Left ventricle myocardium inferior (tissue), 1 donor: ENCODE measurements around the gene ADNP. TPM values are rescaled to one million over a fixed set of nuclear protein-coding genes. Genes with fewer than 3 reads are reported as not detected.
A peak's percentile ranks its signal among the peaks of the same experiment; 100 is the strongest.

Source experiments
- DNase-seq: peaks from one replicate; pipeline ENCODE4 v3.0.0-alpha.2; 2020
- H3K27ac ChIP-seq: fragments of 200-600 bp; replicated peaks from 2 replicates; pipeline ENCODE4 v1.8.0; 2021
- H3K27me3 ChIP-seq: fragments of 200-600 bp; 2 replicates; pipeline ENCODE4 v1.8.0; 2021; ENCODE audit warnings: low read depth
- H3K36me3 ChIP-seq: fragments of 200-600 bp; 2 replicates; pipeline ENCODE4 v1.8.0; 2021
- H3K4me1 ChIP-seq: fragments of 200-600 bp; 2 replicates; pipeline ENCODE4 v1.8.0; 2021
- H3K4me3 ChIP-seq: fragments of 200-600 bp; 2 replicates; pipeline ENCODE4 v1.8.0; 2021; ENCODE audit warnings: mild to moderate bottlenecking, moderate library complexity
- H3K9me3 ChIP-seq: fragments of 200-600 bp; replicated peaks from 2 replicates; pipeline ENCODE4 v1.8.0; 2021
- intact Hi-C: fragments of 100-400 bp; cut with micrococcal nuclease; formaldehyde crosslinking; loops from one replicate; pipeline ENCODE4 v1.11.0; 2022
- total RNA-seq: library from RNA; stranded (reverse); fragmentation: NEBNext Ultra II Directional; extraction: Animal tissue kit (Norgen Biotek cat#: 25700); gene quantifications from one replicate; pipeline ENCODE4 v1.2.1, GENCODE V29; 2021
- TF ChIP-seq, protein P1 (sequence below): fragments of 200-600 bp; IDR thresholded peaks from 2 replicates; pipeline ENCODE4 v1.8.0; 2021; ENCODE audit warnings: antibody characterized with exemption, mild to moderate bottlenecking, borderline replicate concordance
- donor health status: DM: no; HTN: yes; CAD: no; lungs with severe emphysema.

ADNP gene
- total RNA-seq, 1 donor from 2014 or later, result 27.3 TPM

DNA sequence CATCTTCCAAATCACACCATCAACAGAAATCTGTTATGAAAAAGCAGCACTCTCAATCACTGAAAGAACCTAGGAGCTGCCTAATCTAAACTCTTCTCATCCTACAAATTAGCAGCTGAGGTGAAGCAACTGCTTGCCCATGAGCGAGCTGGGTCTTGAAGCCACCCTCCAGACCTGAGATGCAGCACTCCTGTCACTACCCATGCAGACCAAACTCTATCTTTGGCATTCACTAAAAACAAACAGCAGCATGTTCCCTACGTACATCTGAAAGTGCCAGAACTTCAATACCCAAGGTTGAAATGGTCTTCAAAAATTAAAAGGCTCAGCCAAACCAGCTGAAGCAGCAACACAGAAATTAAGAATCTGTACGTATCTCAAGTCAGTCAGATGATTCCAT is 14.3 kb downstream of the ADNP start:
- intact Hi-C loops, result loop anchor here (10.0 kb wide), 1 partner anchor 122 kb away; the partner anchor contains the start of gene BCAS4

DNA sequence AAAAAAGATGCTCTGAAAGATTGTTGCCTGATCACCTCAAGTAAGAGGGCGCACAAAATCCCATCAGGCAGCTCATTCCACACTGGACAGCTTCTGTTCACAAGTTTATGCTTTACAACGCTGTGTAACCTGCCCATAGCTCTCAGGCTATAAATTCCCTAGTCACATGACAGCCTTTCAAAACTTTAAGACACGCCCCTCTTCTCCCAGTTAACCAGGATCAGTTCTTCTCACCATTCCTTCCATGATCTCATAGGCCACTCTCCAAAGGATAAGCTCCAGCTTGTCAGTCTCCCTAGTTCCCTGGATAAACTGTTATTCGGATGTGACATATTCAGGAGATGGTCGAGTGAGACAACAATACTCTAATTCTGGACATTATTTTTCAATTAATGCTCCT is 15.0 kb downstream of the ADNP start:
- Histone ChIP-seq H3K4me3 (no peak overlapping the region), H3K36me3 (no peaks in the 10 kb centered on the region), H3K27ac (peak overlapping the region; percentile 31), H3K9me3 (no peaks in the 10 kb centered on the region), H3K4me1 (peaks cover 90% of the 10 kb centered on the region), H3K27me3 (no peaks in the 10 kb centered on the region)
- DNase-seq, result no peak
- intact Hi-C loops, result loop anchor here (10.0 kb wide), 1 partner anchor 121 kb away; the partner anchor contains the start of gene BCAS4
- TF ChIP-seq, protein P1, sequence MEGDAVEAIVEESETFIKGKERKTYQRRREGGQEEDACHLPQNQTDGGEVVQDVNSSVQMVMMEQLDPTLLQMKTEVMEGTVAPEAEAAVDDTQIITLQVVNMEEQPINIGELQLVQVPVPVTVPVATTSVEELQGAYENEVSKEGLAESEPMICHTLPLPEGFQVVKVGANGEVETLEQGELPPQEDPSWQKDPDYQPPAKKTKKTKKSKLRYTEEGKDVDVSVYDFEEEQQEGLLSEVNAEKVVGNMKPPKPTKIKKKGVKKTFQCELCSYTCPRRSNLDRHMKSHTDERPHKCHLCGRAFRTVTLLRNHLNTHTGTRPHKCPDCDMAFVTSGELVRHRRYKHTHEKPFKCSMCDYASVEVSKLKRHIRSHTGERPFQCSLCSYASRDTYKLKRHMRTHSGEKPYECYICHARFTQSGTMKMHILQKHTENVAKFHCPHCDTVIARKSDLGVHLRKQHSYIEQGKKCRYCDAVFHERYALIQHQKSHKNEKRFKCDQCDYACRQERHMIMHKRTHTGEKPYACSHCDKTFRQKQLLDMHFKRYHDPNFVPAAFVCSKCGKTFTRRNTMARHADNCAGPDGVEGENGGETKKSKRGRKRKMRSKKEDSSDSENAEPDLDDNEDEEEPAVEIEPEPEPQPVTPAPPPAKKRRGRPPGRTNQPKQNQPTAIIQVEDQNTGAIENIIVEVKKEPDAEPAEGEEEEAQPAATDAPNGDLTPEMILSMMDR, result no peak

More for the DNA sequence above, 14.3 kb downstream of the ADNP start:
- Histone ChIP-seq H3K9me3 (no peaks in the 10 kb centered on the region), H3K36me3 (no peaks in the 10 kb centered on the region), H3K4me1 (peaks cover 90% of the 10 kb centered on the region), H3K4me3 (no peak overlapping the region), H3K27me3 (no peaks in the 10 kb centered on the region), H3K27ac (peak overlapping the region; percentile 31)
- no peak for DNase-seq
- TF ChIP-seq, protein P1, result no peak

DNA sequence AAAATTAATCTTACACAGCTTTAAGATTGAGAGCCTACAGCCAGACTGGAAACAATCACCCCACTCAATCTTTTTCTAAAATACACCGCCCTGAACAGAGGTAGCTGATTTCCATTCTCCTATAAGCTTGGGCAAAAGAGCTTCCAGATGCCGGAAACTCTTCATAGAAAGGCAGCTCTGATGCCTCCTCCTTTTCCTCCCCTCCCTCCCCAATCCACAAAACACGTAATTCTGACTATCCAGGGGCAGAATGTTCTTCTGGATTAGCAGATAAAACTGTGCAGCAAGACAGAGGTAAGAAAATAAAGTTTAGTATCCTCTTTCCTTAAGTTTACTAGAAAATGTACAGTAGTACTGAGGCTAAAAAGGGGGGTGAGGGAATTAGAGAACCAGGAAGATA is 15.8 kb downstream of the ADNP start:
- intact Hi-C loops, result loop anchor here (10.0 kb wide), 1 partner anchor 121 kb away; the partner anchor contains the start of gene BCAS4
- TF ChIP-seq, protein P1, result no peak
- DNase-seq, result no peak

DNA sequence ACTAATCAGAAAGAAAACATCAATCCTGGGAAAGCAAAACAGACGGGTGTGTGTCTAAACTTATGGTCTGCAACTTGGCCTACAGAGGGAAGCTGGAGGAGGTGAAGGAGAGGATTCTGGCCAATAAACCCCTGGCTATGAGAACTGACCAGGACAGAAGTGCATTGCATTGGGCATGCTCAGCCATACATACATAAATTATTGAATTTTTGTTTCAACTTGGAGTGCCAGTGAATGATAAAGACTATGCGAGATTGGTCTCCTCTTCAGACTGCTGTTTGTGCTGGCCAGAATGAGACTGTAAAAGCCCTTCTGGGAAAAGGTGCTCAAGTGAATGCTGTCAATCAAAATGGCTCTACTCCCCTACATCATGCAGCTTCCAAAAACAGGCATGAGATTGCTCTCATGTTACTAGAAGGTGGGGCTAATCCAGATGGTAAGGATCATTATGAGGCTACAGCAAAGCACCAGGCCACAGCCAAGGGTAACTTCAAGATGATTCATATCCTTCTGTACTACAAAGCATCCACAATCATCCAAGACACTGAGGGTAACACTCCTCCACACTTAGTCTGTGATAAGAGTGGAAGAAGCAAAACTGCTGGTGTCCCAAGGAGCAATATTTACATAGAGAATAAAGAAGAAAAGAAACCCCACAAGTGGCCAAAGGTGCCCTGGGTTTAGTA is 17.4 kb downstream of the ADNP start:
- DNase-seq, result no peak
- H3K4me3 ChIP-seq, result no peak overlapping the region
- TF ChIP-seq, protein P1, result no peak
- no peaks in the 10 kb centered on the region for H3K36me3 ChIP-seq
- peaks cover 83% of the 10 kb centered on the region for H3K4me1 ChIP-seq
- no peak overlapping the region for H3K27ac ChIP-seq
- no peaks in the 10 kb centered on the region for H3K27me3 ChIP-seq
- intact Hi-C loops, result loop anchor here (10.0 kb wide), 1 partner anchor 119 kb away; the partner anchor contains the start of gene BCAS4
- no peaks in the 10 kb centered on the region for H3K9me3 ChIP-seq

More for the DNA sequence above, 15.8 kb downstream of the ADNP start:
- peaks cover 90% of the 10 kb centered on the region for H3K4me1 ChIP-seq
- H3K27ac ChIP-seq, result peak overlapping the region; percentile 31
- no peaks in the 10 kb centered on the region for H3K9me3 ChIP-seq
- H3K4me3 ChIP-seq, result no peak overlapping the region
- no peaks in the 10 kb centered on the region for H3K36me3 ChIP-seq
- no peaks in the 10 kb centered on the region for H3K27me3 ChIP-seq

DNA sequence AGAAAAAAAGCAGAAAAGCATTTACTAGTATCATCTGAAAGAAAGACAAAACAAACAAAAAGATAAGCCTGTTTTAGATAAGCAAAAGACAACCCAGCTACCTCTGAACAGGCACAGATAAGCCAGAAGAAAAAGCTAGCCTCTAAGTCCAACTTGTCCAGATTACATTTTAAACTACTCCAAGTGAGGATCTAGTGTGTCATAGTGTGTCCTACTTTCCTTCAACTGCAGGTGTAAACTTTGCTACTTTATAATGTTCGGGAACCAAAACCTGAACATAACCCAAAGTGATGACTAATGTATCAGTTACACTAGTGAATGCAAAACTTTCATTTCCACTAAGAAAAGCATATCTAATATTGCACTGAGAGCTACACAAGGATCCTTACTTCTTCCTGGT is 19.5 kb downstream of the ADNP start:
- no peaks in the 10 kb centered on the region for H3K27me3 ChIP-seq
- no peak for DNase-seq
- no peak overlapping the region for H3K4me3 ChIP-seq
- intact Hi-C loops, result loop anchor here (10.0 kb wide), 1 partner anchor 117 kb away; the partner anchor contains the start of gene BCAS4
- H3K4me1 ChIP-seq, result peaks cover 63% of the 10 kb centered on the region
- TF ChIP-seq, protein P1, result no peak
- H3K27ac ChIP-seq, result no peak overlapping the region
- H3K36me3 ChIP-seq, result no peaks in the 10 kb centered on the region
- no peaks in the 10 kb centered on the region for H3K9me3 ChIP-seq
